HCT116 (cell line): ENCODE results near the gene MUC21. TPM values are rescaled to one million over a fixed set of nuclear protein-coding genes. Genes with fewer than 3 reads are reported as not detected.

Experiments
- ATAC-seq: fragments of 200-7000 bp; cut with Tn5 transposase; 2 replicates; pipeline ENCODE4 v1.9.1; 2020; ENCODE audit warnings: mild to moderate bottlenecking, moderate library complexity
- BruUV-seq: library from RNA; stranded (reverse); fragments of 400-500 nt; replicated peaks from 2 replicates; lab custom pipeline; 2021; lab: Mats Ljungman, UMichigan
- CTCF ChIA-PET: fragments of 300-600 bp; sonication (Branson Sonifier 250); formaldehyde crosslinking; loops from one replicate; lab custom pipeline; 2021; ENCODE audit warnings: antibody characterized with exemption; lab: Charles Lee
- POLR2A ChIA-PET: fragments of 300-600, 350-600 bp; sonication (Branson Sonifier 250); formaldehyde crosslinking; loops from one replicate; lab custom pipeline; 2021; ENCODE audit warnings: antibody characterized with exemption; lab: Charles Lee
- RAD21 ChIA-PET, 2 experiments: fragments of 300-600 bp; sonication (Branson Sonifier 250); formaldehyde crosslinking; loops; one replicate each; lab custom pipeline; 2023; ENCODE audit warnings: low total read pairs in 2 of 2; ENCODE audit not compliant: uncharacterized antibody in 2 of 2, unreplicated experiment in 2 of 2, low non-redundant PET in 1 of 2; lab: Charles Lee
- DNase-seq: peaks from one replicate; pipeline ENCODE4 v3.0.0-alpha.2; 2010; ENCODE audit warnings: low read depth, low spot score
- H2AFZ ChIP-seq: fragments of 200-600 bp; shearing (Covaris generic), sonication (generic); 2 replicates; pipeline ENCODE4 v1.6.1; 2017; ENCODE audit warnings: low read depth, mixed run types, mixed read lengths, antibody characterized with exemption, low read length; ENCODE audit not compliant: poor library complexity, severe bottlenecking
- H3K27ac ChIP-seq: 2 replicates; pipeline ENCODE4 v1.5.1; 2012; ENCODE audit warnings: low read depth, low read length
- H3K27me3 ChIP-seq: fragments of 200-600 bp; sonication (generic); 2 replicates; pipeline ENCODE4 v1.6.1; 2016; ENCODE audit warnings: mixed run types, low read length, mixed read lengths; ENCODE audit not compliant: insufficient read depth
- H3K36me3 ChIP-seq, 2 experiments: fragments of 200-500 bp in 1 of 2; fragments of 200-600 bp in 1 of 2; sonication (Bioruptor generic) in 1 of 2; sonication (generic) in 1 of 2; 2 replicates each; pipeline versions ENCODE4 v1.5.1 to v1.6.1; 2014 to 2016; ENCODE audit warnings: low read length in 2 of 2, inconsistent platforms in 1 of 2, mixed read lengths in 1 of 2, mixed run types in 1 of 2; ENCODE audit not compliant: insufficient read depth in 2 of 2, control insufficient read depth in 1 of 2
- H3K4me1 ChIP-seq, 2 experiments: fragments of 200-600 bp in 1 of 2; sonication (generic) in 1 of 2; 2 replicates each; pipeline versions ENCODE4 v1.5.1 to v1.6.1; 2012 to 2017; ENCODE audit warnings: low read length in 2 of 2, inconsistent platforms in 1 of 2, mild to moderate bottlenecking in 1 of 2, mixed read lengths in 1 of 2, mixed run types in 1 of 2, moderate library complexity in 1 of 2; ENCODE audit not compliant: insufficient read depth in 2 of 2, control insufficient read depth in 1 of 2
- H3K4me2 ChIP-seq: fragments of 200-600 bp; sonication (generic); 2 replicates; pipeline ENCODE4 v1.6.1; 2017; ENCODE audit warnings: mixed run types, low read length, mixed read lengths
- H3K4me3 ChIP-seq, 2 experiments: fragments of 200-600 bp in 1 of 2; sonication (generic) in 1 of 2; replicated peaks in 1 of 2; 2 replicates each; pipeline ENCODE4 v1.5.1; 2011 to 2016; ENCODE audit warnings: low read length in 2 of 2, control low read depth in 1 of 2, low read depth in 1 of 2, mild to moderate bottlenecking in 1 of 2, mixed read lengths in 1 of 2, mixed run types in 1 of 2
- H3K79me2 ChIP-seq: fragments of 200-600 bp; sonication (generic); 2 replicates; pipeline ENCODE4 v1.6.1; 2017; ENCODE audit warnings: mild to moderate bottlenecking, mixed run types, low read length, moderate library complexity, mixed read lengths; ENCODE audit not compliant: insufficient read depth
- H3K9ac ChIP-seq: fragments of 200-600 bp; sonication (generic); 2 replicates; pipeline ENCODE4 v1.6.1; 2016; ENCODE audit warnings: low read length, mixed read lengths
- H3K9me2 ChIP-seq: fragments of 200-600 bp; sonication (generic), shearing (Covaris generic); 2 replicates; pipeline ENCODE4 v1.6.1; 2017; ENCODE audit warnings: mixed run types, mild to moderate bottlenecking, moderate library complexity; ENCODE audit not compliant: insufficient read depth
- H3K9me3 ChIP-seq, 2 experiments: fragments of 200-500 bp in 1 of 2; fragments of 200-600 bp in 1 of 2; sonication (Bioruptor generic) in 1 of 2; sonication (generic) in 1 of 2; 2 replicates each; pipeline ENCODE4 v1.6.1; 2014 to 2017; ENCODE audit warnings: low read length in 2 of 2, mixed read lengths in 2 of 2, inconsistent platforms in 1 of 2, low read depth in 1 of 2, mild to moderate bottlenecking in 1 of 2, mixed run types in 1 of 2, moderate library complexity in 1 of 2; ENCODE audit not compliant: control insufficient read depth in 1 of 2, insufficient read depth in 1 of 2
- H4K20me1 ChIP-seq: fragments of 200-600 bp; sonication (generic), shearing (Covaris generic); 2 replicates; pipeline ENCODE4 v1.6.1; 2017; ENCODE audit warnings: mixed run types, mild to moderate bottlenecking, moderate library complexity; ENCODE audit not compliant: insufficient read depth
- ATF3 ChIP-seq: IDR thresholded peaks from 2 replicates; pipeline ENCODE4 v1.6.1; 2012
- CBX3 ChIP-seq: IDR thresholded peaks from 2 replicates; pipeline ENCODE4 v1.6.1; 2012; ENCODE audit warnings: low read depth
- EGR1 ChIP-seq: IDR thresholded peaks from 2 replicates; pipeline ENCODE4 v1.6.1; 2012; ENCODE audit warnings: low read depth
- ELF1 ChIP-seq: IDR thresholded peaks from 2 replicates; pipeline ENCODE4 v1.6.1; 2012; ENCODE audit warnings: low read depth, borderline replicate concordance
- EZH2phosphoT487 ChIP-seq: fragments of 200-600 bp; IDR thresholded peaks from 2 replicates; pipeline ENCODE4 v1.6.1; 2018; ENCODE audit warnings: antibody characterized with exemption, borderline replicate concordance
- FOSL1 ChIP-seq: IDR thresholded peaks from 2 replicates; pipeline ENCODE4 v1.6.1; 2012; ENCODE audit warnings: low read depth
- JUND ChIP-seq: IDR thresholded peaks from 2 replicates; pipeline ENCODE4 v1.6.1; 2012
- POLR2A ChIP-seq: IDR thresholded peaks from 2 replicates; pipeline ENCODE4 v1.7.0; 2011; ENCODE audit warnings: borderline replicate concordance; ENCODE audit not compliant: insufficient read depth, insufficient read length; ENCODE audit errors: extremely low read depth
- POLR2AphosphoS5 ChIP-seq: IDR thresholded peaks from 2 replicates; pipeline ENCODE4 v1.6.1; 2011; ENCODE audit warnings: mild to moderate bottlenecking, low read depth, low read length, moderate library complexity
- REST ChIP-seq: IDR thresholded peaks from 2 replicates; pipeline ENCODE4 v1.6.1; 2012; ENCODE audit warnings: low read depth
- SIN3A ChIP-seq: IDR thresholded peaks from 2 replicates; pipeline ENCODE4 v1.6.1; 2012; ENCODE audit warnings: low read depth
- SRF ChIP-seq: IDR thresholded peaks from 2 replicates; pipeline ENCODE4 v1.6.1; 2012; ENCODE audit warnings: low read depth
- TCF7L2 ChIP-seq: IDR thresholded peaks from 2 replicates; pipeline ENCODE4 v1.7.0; 2011; ENCODE audit warnings: borderline replicate concordance, inconsistent platforms; ENCODE audit not compliant: insufficient read depth, insufficient read length; ENCODE audit errors: extremely low read depth
- YY1 ChIP-seq: IDR thresholded peaks from 2 replicates; pipeline ENCODE4 v1.6.1; 2011; ENCODE audit warnings: low read length, low read depth, moderate library complexity, mild to moderate bottlenecking; ENCODE audit not compliant: insufficient replicate concordance; ENCODE audit errors: extremely low read depth
- ZBTB33 ChIP-seq: IDR thresholded peaks from 2 replicates; pipeline ENCODE4 v1.6.1; 2011; ENCODE audit warnings: mild to moderate bottlenecking, low read length, moderate library complexity; ENCODE audit not compliant: insufficient replicate concordance; ENCODE audit errors: extremely low read depth
- ZFX ChIP-seq: fragments of 450-650 bp; IDR thresholded peaks from 2 replicates; pipeline ENCODE4 v1.6.1; 2017
- ZNF274 ChIP-seq: fragments of 200-500 bp; sonication (Bioruptor generic); IDR thresholded peaks from 2 replicates; pipeline ENCODE4 v1.6.1; 2014; ENCODE audit warnings: mild to moderate bottlenecking, low read depth, low read length, inconsistent platforms
- intact Hi-C: fragments of 100-400 bp; cut with micrococcal nuclease; formaldehyde crosslinking; loops from 2 replicates; pipeline ENCODE4 v1.10.0; 2022
- total RNA-seq: library from RNA; stranded (reverse); gene quantifications from one replicate; pipeline ENCODE4 v1.2.1, GENCODE V29; 2021; ENCODE audit not compliant: unreplicated experiment

The MUC21 gene
- total RNA-seq, 1 experiment from 2014 or later: not detected

- no peak for TF ChIP-seq TCF7L2
- TF ChIP-seq EZH2phosphoT487: no peak
- TF ChIP-seq SIN3A: no peak
- TF ChIP-seq POLR2AphosphoS5: no peak
- no peak for TF ChIP-seq ZNF274
- TF ChIP-seq ZFX: no peak
- TF ChIP-seq EGR1: no peak
- no peak for TF ChIP-seq JUND
- TF ChIP-seq ELF1: no peak
- no peak for TF ChIP-seq CBX3
- no peak for TF ChIP-seq FOSL1
- TF ChIP-seq YY1: no peak
- TF ChIP-seq SRF: no peak
- TF ChIP-seq REST: no peak
- no peak for TF ChIP-seq POLR2A
- TF ChIP-seq ATF3: no peak
- no peak for TF ChIP-seq ZBTB33
- DNase-seq (no peak), ATAC-seq (no peak)
- ChIA-PET RAD21 (no interaction called here), POLR2A (no interaction called here), CTCF (no interaction called here)
- Histone ChIP-seq H3K27ac (no peak overlapping the region), H3K9ac (no peak overlapping the region), H3K27me3 (no peaks in the 10 kb centered on the region), H3K4me3 (no peak overlapping the region), H3K4me2 (no peak overlapping the region), H3K79me2 (no peaks in the 10 kb centered on the region), H3K9me3 (no peaks in the 10 kb centered on the region), H3K9me2 (no peaks in the 10 kb centered on the region), H4K20me1 (no peaks in the 10 kb centered on the region), H3K4me1 (peaks cover 0 to 12% of the 10 kb centered on the region in 2 experiments; a peak in 2 of 4 replicates), H3K36me3 (no peaks in the 10 kb centered on the region), H2AFZ (no peak overlapping the region)
- BruUV-seq: no TSS peak
- intact Hi-C loops: no loop called here
Observed at GRCh38 chr6:31004794-31005193, 21.3 kb downstream of the MUC21 start.
